ENCODE measurements around the gene CARHSP1.

GRCh38 chr16:8828541-8829165 is 40.2 kb downstream of the CARHSP1 start:
- no peak for TF ChIP-seq FOXM1 (IDR thresholded peaks at IDR 0.05; ENCODE audit: low read depth)
- TF ChIP-seq, protein P1, sequence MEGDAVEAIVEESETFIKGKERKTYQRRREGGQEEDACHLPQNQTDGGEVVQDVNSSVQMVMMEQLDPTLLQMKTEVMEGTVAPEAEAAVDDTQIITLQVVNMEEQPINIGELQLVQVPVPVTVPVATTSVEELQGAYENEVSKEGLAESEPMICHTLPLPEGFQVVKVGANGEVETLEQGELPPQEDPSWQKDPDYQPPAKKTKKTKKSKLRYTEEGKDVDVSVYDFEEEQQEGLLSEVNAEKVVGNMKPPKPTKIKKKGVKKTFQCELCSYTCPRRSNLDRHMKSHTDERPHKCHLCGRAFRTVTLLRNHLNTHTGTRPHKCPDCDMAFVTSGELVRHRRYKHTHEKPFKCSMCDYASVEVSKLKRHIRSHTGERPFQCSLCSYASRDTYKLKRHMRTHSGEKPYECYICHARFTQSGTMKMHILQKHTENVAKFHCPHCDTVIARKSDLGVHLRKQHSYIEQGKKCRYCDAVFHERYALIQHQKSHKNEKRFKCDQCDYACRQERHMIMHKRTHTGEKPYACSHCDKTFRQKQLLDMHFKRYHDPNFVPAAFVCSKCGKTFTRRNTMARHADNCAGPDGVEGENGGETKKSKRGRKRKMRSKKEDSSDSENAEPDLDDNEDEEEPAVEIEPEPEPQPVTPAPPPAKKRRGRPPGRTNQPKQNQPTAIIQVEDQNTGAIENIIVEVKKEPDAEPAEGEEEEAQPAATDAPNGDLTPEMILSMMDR (IDR thresholded peaks at IDR 0.05): no peak
- no peak for TF ChIP-seq POLR2AphosphoS5 (IDR thresholded peaks at IDR 0.05; ENCODE audit: low read depth, low read length)
- no peak for TF ChIP-seq SIN3A (IDR thresholded peaks at IDR 0.05; ENCODE audit: borderline replicate concordance, low read depth, low read length)
- no peak for TF ChIP-seq GABPA (IDR thresholded peaks at IDR 0.05; ENCODE audit: low read depth)
- no peak for TF ChIP-seq USF2 (IDR thresholded peaks at IDR 0.05; ENCODE audit: borderline replicate concordance, low read depth, low read length)
- no peak for TF ChIP-seq RAD21 (IDR thresholded peaks at IDR 0.05; ENCODE audit: low read length)
- TF ChIP-seq TCF12 (IDR thresholded peaks at IDR 0.05): no peak
- no peak for TF ChIP-seq MAX (IDR thresholded peaks at IDR 0.05; ENCODE audit: low read depth)

Measured in SK-N-SH (cell line).